Transverse colon (tissue), 4 donors: ENCODE measurements around the gene SLC6A18.

ENCODE experiments used
- CTCF ChIP-seq, 5 experiments: fragments of 200-600 bp in 3 of 5; fragments of 450-650 bp in 2 of 5; sonication (generic) in 3 of 5; IDR thresholded peaks; 1 replicate in 2 of 5; 2 replicates in 3 of 5; pipeline ENCODE4 v1.5.1; 2016 to 2017; ENCODE audit warnings: antibody characterized with exemption in 5 of 5, inconsistent platforms in 3 of 5, mild to moderate bottlenecking in 2 of 5, moderate library complexity in 1 of 5
- EP300 ChIP-seq: sonication (generic); formaldehyde crosslinking; IDR thresholded peaks from one replicate; pipeline ENCODE4 v1.6.1; 2017; ENCODE audit warnings: antibody characterized with exemption, low read depth
- POLR2A ChIP-seq: fragments of 450-650 bp; IDR thresholded peaks from one replicate; pipeline ENCODE4 v1.6.1; 2016; ENCODE audit warnings: antibody characterized with exemption, mild to moderate bottlenecking, moderate library complexity
- POLR2AphosphoS5 ChIP-seq, 3 donors: sonication (generic); formaldehyde crosslinking; IDR thresholded peaks; one replicate each; pipeline ENCODE4 v1.6.1; 2016; ENCODE audit warnings: antibody characterized with exemption in 3 of 3

DNA sequence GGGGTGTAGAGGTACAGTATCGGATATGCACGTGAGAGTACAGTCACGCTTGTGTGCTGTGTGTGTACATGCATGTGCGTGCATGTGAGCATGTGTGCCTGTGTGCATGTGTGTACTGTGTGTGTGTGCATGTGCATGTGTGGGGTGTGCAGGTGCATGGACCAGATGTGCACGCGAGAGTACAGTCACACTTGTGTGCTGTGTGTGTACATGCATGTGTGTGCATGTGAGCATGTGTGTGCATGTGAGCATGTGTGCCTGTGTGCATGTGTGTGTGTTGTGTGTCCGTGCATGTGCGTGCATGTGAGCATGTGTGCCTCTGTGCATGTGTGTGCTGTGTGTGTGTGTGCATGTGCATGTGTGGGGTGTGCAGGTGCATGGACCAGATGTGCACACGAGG, 13.5 kb upstream of the SLC6A18 start:
- TF ChIP-seq CTCF (IDR thresholded peaks at IDR 0.05) (no peak), POLR2AphosphoS5 (IDR thresholded peaks at IDR 0.05) (no peak), POLR2A (no peak), EP300 (no peak)
